HG02938 (cell line): ENCODE measurements around the gene ST3GAL4.
"Not testable (repeated sequence)": the region's sequence is repeated elsewhere in the genome, so short reads cannot be mapped to it uniquely, and the experiment has no call there.

Experiments
- ATAC-seq: cut with Tn5 transposase; IDR thresholded peaks from one replicate; pipeline ENCODE4 v1.9.1; 2021; ENCODE audit warnings: mild to moderate bottlenecking, moderate library complexity; ENCODE audit not compliant: unreplicated experiment

Gene ST3GAL4

DNA sequence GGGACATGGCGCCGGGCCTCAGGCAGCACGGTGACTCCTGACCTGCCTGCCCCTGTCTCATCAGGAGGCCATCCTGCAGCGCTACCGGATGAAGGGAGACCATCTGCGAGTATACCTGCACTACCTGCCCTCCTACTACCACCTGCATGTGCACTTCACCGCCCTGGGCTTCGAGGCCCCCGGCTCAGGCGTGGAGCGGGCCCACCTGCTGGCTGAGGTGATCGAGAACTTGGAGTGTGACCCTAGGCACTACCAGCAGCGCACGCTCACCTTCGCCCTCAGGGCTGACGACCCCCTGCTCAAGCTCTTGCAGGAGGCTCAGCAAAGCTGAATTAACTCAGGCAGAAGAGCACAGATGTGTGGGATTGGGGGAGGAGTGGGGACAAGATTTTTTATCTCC is 10.2 kb upstream of the ST3GAL4 start:
- ATAC-seq: no peak

DNA sequence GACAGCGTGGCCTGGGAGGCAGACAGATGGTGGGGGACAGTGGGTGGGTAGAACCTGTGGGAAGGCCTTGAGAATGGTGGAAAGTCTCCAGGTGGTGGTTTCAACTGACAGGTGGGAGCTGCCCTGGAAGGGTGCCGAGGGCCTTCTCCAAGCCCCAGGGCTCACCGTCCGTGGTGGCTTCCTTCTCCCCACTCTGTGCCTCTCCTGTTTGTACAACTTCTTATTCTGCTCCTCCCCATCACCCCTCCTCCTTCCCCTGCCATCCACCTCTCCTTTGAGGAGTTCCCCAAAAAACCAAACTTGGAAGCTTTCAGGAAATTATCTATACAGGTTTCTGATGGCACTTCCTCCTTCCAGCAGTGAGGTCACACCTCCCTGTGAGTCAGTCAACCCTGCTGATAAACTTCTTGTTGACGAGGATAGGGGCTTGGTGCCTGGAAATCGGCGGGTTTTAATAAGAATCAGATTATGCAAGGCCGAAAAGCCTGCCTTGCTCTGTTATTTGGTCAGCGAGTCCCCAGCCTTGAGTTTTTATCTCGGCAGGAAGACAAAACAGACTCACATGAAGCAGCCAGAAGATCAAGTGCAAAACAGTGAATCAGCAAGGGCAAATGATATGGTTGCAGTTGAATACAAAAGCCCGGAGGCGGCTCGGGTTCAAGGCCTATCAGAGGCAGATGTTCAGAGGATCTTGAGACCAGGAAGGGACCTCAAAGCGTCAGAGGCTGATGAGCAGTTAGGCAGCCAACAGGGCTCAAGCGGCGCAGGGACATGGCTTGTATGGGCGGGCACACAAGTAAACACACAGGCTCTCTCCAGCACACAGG is 9.5 kb upstream of the ST3GAL4 start:
- no peak for ATAC-seq

DNA sequence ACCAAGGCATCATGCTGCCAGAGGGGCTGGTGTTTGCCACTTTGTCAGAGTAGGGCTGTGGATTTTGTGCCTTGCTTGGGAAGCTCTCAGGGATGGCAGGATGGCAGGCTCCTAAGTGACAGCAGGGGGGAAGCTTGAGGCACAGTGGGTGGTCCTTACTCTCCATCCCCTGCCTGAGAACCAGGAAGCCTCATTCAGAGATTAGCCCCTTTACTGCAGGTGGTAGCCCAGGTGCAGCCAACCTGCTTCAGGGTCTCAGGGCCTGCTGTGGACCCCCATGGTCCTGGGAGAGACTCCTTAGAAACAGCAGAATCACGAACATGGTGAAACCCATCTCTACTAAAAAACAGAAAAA is 8.9 kb upstream of the ST3GAL4 start:
- no peak for ATAC-seq

DNA sequence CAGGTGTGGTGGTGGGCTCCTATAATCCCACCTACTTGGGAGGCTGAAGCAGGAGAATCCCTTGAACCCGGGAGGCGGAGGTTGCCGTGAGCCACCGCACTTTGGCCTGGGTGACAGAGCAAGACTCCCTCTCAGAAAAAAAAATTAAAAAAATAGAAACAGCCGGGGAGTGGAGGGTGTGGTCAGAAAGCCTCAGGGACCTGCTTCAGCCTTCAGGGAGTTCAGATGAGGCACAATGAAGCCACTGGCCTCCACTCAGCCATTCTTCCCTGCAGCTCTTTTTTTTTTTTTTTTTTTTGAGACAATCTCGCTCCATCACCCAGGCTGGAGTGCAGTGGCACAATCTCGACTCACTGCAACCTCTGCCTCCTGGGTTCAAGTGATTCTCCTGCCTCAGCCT is 8.5 kb upstream of the ST3GAL4 start:
- not testable (repeated sequence) for ATAC-seq

DNA sequence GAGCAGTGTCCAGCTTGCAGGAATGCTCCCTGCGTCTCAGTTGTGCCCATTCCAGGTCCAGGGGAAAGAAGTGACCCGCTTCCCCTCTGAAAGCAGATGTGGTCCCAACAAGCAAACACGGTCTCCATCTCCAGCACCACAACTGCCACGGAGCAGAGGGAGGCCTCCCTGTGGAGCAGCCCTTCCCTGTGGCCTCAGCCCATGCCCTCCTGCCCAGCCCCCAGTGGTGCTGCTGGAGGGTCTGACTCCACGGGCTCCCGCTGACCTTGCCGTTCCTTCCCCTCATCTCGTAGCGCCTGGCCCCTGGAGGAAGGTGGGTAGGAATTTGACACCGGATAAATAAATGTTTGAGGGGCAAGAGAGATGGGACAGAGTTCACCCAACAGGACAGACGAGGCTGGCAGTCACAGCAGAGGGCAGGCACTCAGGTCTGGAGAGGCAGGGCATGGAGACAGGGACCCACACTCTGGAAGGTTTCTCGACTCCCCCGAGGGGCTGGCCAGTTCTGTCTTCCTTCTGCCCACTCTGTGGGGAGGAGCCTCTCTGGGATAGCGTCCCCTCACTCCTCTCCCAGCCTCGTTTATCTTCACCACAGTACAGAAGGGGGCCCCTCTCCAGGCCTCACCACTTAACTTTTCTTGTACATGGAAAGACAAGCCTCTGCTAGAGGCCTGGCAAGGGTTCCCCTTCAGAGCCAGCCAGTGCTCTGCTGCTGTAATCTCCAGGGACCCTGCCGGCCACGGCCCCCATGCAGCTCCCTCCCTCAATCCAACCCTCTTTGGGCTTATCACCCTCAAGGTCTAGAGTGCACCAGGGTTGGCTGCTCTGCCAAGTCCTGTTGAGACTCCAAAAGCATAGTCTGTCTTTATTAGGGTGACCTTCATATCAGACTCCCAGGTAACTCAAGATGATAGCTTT is 7.5 kb upstream of the ST3GAL4 start:
- no peak for ATAC-seq

DNA sequence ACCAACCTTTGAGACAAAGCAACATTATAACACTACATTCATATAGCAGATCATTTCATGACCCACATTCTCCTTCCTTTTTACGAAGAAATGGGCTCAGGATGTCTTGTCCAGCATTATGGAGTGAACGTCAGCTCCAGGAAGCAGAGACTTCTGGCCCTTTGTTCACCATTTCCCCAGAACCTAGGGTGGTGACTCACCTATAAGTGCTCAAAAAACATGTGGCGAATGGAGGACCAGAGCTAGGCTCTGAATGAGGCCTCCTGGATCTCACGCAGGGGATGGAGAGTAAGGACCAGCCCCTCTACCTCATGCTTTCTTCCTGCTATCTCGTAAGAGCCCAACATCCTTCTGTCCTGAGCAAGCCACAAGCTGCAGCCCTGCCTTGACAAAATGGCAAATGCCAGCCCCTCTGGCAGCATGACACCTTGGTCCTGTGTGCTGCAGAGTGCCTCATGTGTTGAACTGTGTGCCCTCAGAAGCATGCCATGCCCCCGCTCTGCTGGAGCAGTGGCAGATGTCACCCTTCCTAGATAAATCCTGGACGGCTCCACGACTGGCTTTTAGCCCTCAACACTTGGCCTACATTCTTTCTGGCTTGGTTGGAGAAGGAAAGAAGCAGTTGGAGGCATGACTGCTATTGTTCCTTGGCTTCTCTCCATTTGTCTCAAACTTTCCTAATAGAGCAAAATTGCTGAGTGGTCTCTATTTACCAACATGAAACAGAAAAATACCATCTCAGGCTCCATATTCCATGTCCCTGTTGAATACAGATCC is 6.5 kb upstream of the ST3GAL4 start:
- no peak for ATAC-seq

DNA sequence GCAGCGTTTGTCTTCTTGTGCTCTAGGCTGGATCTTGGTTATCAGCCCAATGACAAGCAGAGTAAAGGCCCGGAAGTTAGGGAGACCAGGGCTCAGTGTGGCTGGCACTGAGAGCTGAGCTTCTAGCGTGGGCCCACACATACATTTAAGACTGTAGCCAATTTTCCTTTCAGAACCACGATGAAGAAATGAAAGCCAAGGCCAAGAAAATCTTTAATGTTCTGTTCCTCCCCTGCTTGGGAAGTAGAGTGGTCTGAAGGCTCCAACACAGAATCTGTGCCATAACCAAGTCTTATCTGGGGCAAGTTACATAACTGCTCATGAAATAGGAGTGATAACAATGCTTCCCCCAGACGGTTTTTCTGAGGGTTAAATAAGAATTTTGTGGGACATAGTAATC is 4.7 kb upstream of the ST3GAL4 start:
- ATAC-seq: no peak

DNA sequence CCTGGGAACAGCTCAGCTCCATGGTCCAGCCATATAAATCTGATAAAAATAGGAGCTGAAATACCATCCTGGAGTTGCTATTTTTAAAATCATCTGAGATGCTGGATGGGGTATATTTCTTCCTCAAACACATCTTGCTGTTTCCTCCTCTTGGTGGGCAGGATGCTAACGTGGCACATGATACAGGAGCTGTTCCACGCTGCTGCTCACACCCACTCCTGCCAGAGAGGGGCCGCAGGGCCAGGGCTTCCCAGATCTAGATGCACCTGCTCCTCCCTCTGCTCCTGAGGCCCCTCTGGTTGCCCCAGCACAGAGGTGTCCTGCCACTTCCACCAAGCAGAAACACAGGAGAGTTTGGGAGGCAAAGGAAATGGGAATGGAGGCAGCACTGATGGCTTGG is 3.3 kb upstream of the ST3GAL4 start:
- no peak for ATAC-seq

DNA sequence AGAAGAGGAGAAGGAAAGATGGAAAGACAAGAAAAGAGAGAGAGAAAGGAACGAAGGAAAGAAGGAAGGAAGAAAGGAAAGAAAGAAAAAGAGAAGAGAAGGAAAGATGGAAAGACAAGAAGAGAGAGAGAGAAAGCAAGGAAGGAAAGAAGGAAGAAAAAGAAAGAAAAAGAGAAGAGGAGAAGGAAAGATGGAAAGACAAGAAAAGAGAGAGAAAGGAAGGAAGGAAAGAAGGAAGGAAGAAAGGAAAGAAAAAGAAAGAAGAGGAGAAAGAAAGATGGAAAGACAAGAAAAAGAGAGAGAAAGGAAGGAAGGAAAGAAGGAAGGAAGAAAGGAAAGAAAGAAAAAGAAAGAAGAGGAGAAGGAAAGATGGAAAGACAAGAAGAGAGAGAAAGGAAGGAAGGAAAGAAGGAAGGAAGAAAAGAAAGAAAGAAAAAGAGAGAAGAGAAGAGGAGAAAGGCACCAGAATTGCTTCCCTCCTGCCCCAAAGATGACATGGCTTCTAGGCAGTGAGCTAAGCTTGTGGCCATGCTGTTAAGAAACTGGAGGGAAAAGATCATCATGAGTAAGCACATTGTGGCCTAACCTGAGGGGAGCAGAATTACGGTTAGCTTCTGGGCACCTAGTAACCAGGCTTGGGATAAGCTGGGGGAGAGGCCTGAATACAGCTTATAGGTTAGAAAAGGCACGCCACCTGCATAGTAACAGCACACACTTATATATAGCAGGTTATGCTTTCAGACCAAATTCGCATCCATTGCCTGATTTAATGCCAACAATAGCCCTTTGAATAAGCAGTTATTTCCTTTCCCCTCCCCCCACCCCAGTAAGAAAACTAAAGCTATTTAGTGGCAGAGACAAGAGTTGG is 2.3 kb upstream of the ST3GAL4 start:
- peak; percentile 26 for ATAC-seq

DNA sequence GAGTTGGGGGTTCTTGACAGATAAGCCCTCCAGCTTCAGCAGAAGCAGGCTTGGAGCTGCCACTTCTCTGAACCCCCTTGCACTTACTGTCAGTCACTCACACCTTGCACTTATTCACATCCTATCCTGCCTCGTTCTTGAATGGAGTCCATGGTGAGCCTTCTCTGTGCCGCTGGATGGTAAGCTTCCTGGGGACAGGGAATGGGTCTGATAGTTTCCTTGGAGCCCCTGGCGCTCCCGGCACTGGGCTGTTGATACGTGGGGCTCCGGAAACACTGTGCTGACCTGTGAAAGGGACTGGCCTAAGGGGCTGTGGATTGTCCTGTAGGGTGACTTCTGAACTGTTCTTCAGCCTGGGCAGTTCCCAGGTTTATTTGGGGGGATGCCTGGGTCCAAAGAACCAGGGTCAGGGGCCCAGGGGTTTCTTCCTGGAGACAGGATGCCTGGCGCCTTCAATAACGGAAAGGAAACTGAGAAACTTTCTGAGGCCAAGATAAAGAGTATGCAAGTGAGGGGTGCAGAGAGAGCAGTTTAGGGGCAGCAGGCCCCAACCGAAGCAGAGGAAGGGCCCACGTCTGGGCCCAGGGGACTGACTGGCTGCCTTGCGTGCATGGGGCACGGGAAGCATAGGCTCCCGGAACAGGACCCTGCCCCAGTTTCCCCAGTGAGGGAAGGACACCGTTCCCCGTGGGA is 709 bp upstream of the ST3GAL4 start:
- peak; percentile 41 for ATAC-seq

DNA sequence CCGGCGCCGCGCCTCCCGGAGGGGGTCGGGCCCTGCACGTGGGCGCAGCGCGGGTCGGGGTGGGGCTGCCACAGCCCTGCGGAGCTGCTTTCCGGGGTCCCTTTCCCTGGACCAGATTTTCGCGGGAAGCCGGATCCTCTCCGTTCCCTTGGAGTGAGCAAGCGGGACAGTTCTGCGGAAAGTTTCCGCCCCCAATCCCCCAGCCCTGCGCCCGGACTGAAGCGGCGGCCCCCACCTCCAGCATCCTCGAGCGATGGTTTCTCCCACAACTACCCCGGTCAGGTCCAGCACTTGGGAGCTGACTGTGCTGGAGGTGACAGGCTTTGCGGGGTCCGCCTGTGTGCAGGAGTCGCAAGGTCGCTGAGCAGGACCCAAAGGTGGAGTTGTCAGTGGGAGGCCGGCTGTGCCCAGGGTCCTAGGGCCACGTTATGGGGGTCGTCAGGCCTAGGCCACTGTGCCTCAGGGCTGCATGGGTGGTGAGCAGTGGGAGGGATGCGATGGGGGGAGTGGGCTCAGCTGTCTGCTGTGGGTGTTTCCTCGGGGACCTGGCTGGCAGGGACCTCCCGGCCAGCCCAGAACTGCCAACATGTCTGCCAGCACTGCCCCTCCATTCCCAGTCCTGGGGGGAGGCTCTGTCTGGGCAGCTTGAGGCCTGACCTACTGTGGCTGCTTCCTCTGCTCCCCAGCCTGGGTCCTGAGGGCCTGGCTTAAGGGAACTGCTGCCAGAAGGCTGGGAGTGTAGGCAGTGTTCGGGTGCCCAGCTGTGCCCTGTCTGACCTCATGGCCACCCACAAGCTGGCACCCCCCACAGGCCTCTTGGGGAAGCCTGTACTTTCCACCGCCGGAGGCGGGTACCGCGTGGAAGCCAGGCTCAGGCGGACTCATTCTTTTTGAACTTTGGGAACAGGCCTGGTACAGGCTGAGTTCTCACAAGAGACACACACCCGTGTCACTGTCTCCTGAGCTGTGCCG is 726 bp downstream of the ST3GAL4 start:
- peak; percentile 20 for ATAC-seq

DNA sequence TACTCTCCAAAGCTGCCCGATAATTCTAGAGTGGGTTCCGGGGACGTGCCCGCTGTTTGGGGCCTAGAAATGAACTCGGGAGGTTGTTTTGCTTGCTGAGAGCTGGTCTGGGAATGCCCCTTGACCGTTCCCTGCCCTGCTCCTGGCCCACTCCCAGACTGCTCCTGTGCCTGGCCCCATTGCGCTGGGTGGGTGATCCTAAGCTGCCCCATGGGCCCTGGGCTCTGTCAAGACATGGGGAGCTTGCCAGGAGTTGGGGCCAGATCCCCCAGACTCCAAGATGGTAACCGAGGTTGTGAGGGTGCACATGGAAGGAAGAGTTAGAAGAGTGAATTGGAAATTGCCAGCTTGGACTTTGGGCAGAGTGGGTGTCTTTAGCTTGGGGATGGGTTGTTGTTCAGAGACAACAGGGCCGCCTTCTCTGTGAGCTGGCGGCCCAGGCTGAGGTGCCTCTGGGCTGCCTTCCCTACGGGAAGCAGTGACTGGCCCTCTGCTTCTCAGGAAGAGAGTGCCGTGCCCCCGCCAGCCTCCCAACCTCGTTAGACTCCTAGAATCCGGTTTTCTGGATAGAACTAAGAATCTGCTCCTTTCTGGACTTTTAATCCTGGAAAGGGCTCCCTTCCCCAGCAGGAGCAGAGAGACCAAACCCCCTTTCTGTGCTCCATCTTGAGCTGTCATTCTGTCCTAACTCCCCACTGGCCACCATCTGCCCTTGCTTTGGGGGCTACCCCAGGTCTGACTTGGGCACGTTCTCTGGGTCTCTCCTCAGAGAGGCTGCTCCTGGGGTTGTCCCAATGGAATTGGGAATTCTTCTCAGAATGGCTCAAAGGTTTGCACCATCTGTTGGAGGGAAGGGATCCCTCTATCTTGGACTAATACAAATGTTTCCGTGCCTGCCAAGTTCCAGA is 1.8 kb downstream of the ST3GAL4 start:
- ATAC-seq: no peak

DNA sequence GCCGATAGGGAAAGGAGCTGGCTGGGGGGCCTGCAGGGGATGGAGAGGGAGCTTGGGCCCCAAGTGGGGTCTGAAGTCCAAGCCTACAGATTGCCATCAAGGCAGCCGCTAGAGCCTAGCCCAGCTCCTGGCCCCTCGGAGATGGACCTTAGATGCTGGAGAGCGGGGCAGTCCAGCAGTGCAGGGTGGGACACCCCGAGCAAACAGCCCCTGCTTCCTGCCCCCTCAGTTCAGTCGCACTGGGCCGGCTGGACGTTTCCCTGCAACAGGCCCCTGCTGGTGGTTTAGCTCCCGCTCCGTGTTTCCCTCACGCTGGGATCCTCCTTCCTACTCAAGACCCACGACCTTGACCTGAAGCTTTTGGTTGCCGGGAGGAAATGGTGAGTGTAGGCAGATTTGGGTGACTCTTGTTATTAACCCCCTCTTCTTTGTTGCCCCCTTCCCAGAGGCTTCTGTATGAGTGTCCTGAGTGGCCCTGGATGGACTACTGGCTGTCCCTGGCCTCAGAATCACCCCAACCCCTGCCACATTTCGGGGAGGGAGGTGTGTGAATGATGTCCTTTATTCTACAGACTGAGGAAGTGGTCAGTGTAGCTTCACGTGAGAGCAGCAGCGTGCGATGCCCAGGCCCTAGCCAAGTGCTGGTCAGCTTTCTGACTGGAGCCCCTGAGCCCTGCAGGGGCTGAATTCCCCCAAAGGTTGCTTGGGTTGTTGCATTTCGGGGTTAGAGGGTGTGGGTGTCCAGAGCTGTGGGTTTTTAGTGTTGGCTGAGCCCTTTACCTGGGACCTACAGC is 2.7 kb downstream of the ST3GAL4 start:
- ATAC-seq: no peak

DNA sequence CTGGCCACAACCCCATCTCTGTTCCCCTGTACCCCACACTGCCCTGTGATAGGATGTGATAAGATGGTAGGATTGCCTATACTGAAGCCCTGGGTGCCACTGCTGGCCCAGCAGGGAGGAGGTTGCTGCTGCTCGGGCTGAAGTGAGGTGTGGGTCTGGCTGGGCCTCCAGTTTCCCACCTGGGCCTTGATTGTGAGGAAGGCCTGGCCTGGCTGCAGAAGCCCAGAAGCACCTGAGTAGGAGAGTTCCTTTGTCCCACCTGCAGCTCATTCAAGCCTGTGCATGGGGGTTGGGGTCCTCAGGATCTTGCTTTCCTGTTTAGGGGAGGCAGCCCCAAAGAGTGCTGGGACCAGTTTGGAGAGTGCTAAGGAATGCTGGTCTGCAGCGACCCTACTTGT is 3.3 kb downstream of the ST3GAL4 start:
- no peak for ATAC-seq

DNA sequence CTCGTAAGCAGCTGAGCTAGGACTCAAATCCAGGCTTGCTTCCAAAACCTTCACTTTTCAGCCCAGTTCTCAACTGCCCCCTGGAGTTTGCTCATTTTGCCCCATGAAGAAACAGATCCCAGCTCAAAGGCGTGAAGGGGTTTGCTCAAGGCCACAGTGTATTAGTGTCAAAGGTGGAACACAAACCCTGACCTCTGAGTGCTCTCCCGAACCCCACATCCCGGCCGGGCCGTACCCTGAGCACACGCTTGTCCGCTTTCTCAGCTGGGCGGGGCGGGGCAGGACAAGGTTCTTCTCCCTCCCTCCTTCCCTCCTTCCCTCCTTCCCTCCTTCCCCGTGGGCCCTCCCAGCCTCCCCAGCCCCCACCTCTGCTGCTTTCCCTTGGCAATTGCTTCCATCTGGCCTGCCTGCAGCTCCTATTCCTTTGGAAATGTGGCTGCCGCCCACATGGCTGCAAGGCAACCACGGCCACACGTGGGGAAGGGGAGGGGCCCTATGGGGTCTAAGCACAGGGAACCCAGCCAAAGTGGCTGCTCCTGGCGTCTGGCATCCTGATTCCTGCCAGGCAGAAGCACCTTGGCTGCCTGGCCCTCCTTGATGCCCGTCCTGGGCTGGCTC is 4.1 kb downstream of the ST3GAL4 start:
- no peak for ATAC-seq

DNA sequence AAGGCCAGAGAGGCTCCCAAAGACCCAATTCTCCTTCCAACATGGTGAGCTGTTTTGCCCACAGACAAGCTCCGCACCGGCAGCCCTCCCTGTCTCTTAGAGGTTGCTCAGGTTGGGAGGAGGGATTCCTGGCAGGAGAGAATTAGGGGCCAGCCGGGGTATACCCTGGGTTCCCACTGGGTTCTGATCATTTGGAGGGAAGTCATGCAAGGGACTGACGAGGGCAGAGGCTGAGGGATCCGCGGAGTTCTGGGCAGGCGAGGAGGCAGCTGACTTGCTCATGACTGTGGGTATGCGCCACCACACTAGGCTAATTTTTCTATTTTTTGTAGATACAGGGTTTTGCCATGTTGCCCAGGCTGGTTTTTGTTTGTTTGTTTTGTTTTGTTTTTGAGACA is 4.6 kb downstream of the ST3GAL4 start:
- ATAC-seq: no peak
